CD4-positive, alpha-beta T cell (primary cell): ENCODE data around the gene FGD5. TPM values are rescaled to one million over a fixed set of nuclear protein-coding genes. Genes with fewer than 3 reads are reported as not detected.
A peak's percentile ranks its signal among the peaks of the same experiment; 100 is the strongest.

Source experiments
- ATAC-seq: fragments of 200-7000 bp; cut with Tn5 transposase; one replicate; pipeline ENCODE4 v1.10.0; 2022; ENCODE audit warnings: mild to moderate bottlenecking; ENCODE audit not compliant: poor library complexity
- CTCF ChIA-PET: fragments of 350-600 bp; sonication (Branson Sonifier 250); formaldehyde crosslinking; loops from one replicate; lab custom pipeline; 2021; ENCODE audit warnings: antibody characterized with exemption, inconsistent platforms; lab: Charles Lee
- POLR2A ChIA-PET: fragments of 350-600 bp; sonication (Branson Sonifier 250); formaldehyde crosslinking; loops from one replicate; lab custom pipeline; 2021; ENCODE audit warnings: antibody characterized with exemption, inconsistent platforms; lab: Charles Lee
- DNase-seq, 14 experiments: peaks; one replicate each; pipeline ENCODE4 v3.0.0-alpha.2; 2013 to 2020; ENCODE audit warnings: mixed read lengths in 2 of 14
- H3K27ac ChIP-seq, 2 donors: one replicate each; pipeline versions ENCODE4 v1.5.1 to v1.7.0; 2013; ENCODE audit warnings: low read length in 2 of 2, low read depth in 1 of 2, mild to moderate bottlenecking in 1 of 2
- H3K27me3 ChIP-seq, 2 experiments: 1 replicate in 1 of 2; 2 replicates in 1 of 2; pipeline versions ENCODE4 v1.6.1 to v1.7.0; 2013; ENCODE audit warnings: low read length in 2 of 2, control low read depth in 1 of 2, mild to moderate bottlenecking in 1 of 2, moderate library complexity in 1 of 2; ENCODE audit not compliant: insufficient read depth in 2 of 2, control insufficient read depth in 1 of 2
- H3K36me3 ChIP-seq: one replicate; pipeline ENCODE4 v1.6.1; 2013; ENCODE audit warnings: low read length, control low read depth; ENCODE audit not compliant: insufficient read depth
- H3K4me1 ChIP-seq: one replicate; pipeline ENCODE4 v1.6.1; 2013; ENCODE audit warnings: low read length, control low read depth; ENCODE audit not compliant: insufficient read depth
- H3K4me3 ChIP-seq: one replicate; pipeline ENCODE4 v1.5.1; 2013; ENCODE audit warnings: mild to moderate bottlenecking, low read length, moderate library complexity
- H3K9me3 ChIP-seq, 2 experiments: 1 replicate in 1 of 2; 2 replicates in 1 of 2; pipeline versions ENCODE4 v1.6.1 to v1.7.0; 2013; ENCODE audit warnings: low read length in 2 of 2, mild to moderate bottlenecking in 2 of 2, control low read depth in 1 of 2, moderate library complexity in 1 of 2; ENCODE audit not compliant: control insufficient read depth in 1 of 2, insufficient read depth in 1 of 2
- H3K27ac Mint-ChIP-seq: one replicate; pipeline ENCODE4 v1.8.0; 2020; ENCODE audit warnings: mixed read lengths
- H3K27me3 Mint-ChIP-seq: one replicate; pipeline ENCODE4 v1.8.0; 2021; ENCODE audit warnings: mixed read lengths
- H3K36me3 Mint-ChIP-seq: one replicate; pipeline ENCODE4 v1.8.0; 2021; ENCODE audit warnings: low read depth, mixed read lengths
- H3K4me1 Mint-ChIP-seq: one replicate; pipeline ENCODE4 v1.8.0; 2021; ENCODE audit warnings: low read depth, mixed read lengths
- H3K4me3 Mint-ChIP-seq: one replicate; pipeline ENCODE4 v1.8.0; 2020; ENCODE audit warnings: mild to moderate bottlenecking, mixed read lengths
- H3K9me3 Mint-ChIP-seq: one replicate; pipeline ENCODE4 v1.8.0; 2020; ENCODE audit warnings: mixed read lengths
- intact Hi-C, 2 experiments: fragments of 100-400 bp; cut with DNase I in 1 of 2; cut with micrococcal nuclease in 1 of 2; formaldehyde crosslinking; loops; one replicate each; pipeline versions ENCODE4 v1.15.1 to v1.9.0; 2023 to 2025; cut with DNase I, micrococcal nuclease
- total RNA-seq, 174 experiments: library from RNA in 2 of 174; stranded (reverse) in 2 of 174; gene quantifications; one replicate each; pipeline ENCODE4 v1.2.3 and lab custom pipeline; 2021 to 2026
- TF ChIP-seq, protein P1 (sequence below): fragments of 200-600 bp; IDR thresholded peaks from one replicate; pipeline ENCODE4 v1.8.0; 2022; ENCODE audit warnings: antibody characterized with exemption, mild to moderate bottlenecking

The FGD5 gene
- total RNA-seq, 2 experiments from 2014 or later: not detected

DNA sequence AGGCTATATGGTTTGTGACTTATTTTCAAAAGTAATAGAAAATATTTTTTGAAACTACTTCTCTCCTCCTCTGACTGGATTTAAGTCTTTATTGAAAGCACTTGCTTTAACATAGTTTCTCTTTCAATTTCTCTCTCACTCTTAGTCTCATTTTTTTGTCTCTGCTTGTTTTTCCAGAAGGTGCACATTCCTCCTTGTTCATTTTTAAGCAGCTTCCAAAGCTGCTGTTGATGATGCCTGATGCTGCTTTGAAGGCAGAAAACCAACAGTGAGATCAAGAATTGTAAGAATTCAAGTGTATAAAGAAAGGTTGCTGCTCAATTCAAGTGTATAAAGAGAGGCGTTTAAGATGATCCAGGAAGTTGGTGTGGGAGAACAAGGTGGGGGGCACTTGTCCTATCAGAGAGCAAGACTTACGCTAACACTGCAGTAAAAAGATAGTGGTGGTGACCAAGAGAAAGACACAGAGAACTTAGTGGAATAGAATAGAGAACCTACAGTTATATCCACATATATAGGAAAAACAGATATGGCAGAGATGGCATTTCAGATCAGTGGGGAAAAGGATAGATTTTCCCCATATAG lies 140.7 kb downstream of the FGD5 start:
- TF ChIP-seq, protein P1, sequence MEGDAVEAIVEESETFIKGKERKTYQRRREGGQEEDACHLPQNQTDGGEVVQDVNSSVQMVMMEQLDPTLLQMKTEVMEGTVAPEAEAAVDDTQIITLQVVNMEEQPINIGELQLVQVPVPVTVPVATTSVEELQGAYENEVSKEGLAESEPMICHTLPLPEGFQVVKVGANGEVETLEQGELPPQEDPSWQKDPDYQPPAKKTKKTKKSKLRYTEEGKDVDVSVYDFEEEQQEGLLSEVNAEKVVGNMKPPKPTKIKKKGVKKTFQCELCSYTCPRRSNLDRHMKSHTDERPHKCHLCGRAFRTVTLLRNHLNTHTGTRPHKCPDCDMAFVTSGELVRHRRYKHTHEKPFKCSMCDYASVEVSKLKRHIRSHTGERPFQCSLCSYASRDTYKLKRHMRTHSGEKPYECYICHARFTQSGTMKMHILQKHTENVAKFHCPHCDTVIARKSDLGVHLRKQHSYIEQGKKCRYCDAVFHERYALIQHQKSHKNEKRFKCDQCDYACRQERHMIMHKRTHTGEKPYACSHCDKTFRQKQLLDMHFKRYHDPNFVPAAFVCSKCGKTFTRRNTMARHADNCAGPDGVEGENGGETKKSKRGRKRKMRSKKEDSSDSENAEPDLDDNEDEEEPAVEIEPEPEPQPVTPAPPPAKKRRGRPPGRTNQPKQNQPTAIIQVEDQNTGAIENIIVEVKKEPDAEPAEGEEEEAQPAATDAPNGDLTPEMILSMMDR: no peak
- ChIA-PET CTCF (no interaction called here), POLR2A (no interaction called here)
- intact Hi-C loops: no loop called here
- Histone ChIP-seq H3K4me1 (peaks cover 12% of the 10 kb centered on the region), H3K27me3 (no peaks in the 10 kb centered on the region), H3K36me3 (peaks cover 10% of the 10 kb centered on the region), H3K9me3 (no peaks in the 10 kb centered on the region), H3K4me3 (peak overlapping the region; percentile 22), H3K27ac (peak overlapping the region in 1 of 2 donors; percentile 20)
- Mint-ChIP-seq H3K4me1 (peaks cover 50% of the 10 kb centered on the region), H3K27me3 (no peaks in the 10 kb centered on the region), H3K9me3 (no peaks in the 10 kb centered on the region), H3K36me3 (peaks cover 45% of the 10 kb centered on the region), H3K27ac (peak overlapping the region; percentile 70), H3K4me3 (peak overlapping the region; percentile 79)
- peak in 1 of 14 experiments; percentile 17 for DNase-seq
- no peak for ATAC-seq

DNA sequence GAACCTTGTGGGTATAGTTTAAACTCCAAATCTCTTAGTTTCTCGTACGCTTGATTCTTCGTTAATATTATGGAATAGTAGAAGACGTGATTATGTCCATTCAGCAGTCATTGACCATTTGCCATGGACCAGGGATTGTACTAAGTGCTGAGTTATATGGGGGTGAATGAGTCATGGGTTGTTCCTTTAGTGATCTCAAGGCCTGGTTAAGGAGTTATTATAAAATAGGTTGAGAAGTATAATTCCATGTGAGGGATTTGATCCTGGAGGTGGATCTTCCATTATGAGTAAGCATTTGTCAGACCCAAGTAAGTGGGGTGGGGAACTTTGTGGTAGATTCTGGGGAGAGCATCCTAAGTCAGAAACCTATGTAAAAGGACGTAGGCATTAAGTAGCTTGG lies 144.0 kb downstream of the FGD5 start:
- H3K27me3 Mint-ChIP-seq: no peaks in the 10 kb centered on the region
- intact Hi-C loops: no loop called here
- H3K36me3 ChIP-seq: peaks cover 24% of the 10 kb centered on the region
- no peaks in the 10 kb centered on the region for H3K9me3 ChIP-seq
- H3K36me3 Mint-ChIP-seq: peaks cover 61% of the 10 kb centered on the region
- TF ChIP-seq, protein P1: no peak
- no peak for ATAC-seq
- H3K27ac ChIP-seq: no peak overlapping the region
- POLR2A ChIA-PET: no interaction called here
- no peak overlapping the region for H3K27ac Mint-ChIP-seq
- H3K4me1 ChIP-seq: peaks cover 9% of the 10 kb centered on the region
- no peak overlapping the region for H3K4me3 Mint-ChIP-seq
- no peaks in the 10 kb centered on the region for H3K9me3 Mint-ChIP-seq
- H3K4me1 Mint-ChIP-seq: peaks cover 21% of the 10 kb centered on the region
- no peak overlapping the region for H3K4me3 ChIP-seq
- no peak for DNase-seq
- CTCF ChIA-PET: no interaction called here
- no peaks in the 10 kb centered on the region for H3K27me3 ChIP-seq

DNA sequence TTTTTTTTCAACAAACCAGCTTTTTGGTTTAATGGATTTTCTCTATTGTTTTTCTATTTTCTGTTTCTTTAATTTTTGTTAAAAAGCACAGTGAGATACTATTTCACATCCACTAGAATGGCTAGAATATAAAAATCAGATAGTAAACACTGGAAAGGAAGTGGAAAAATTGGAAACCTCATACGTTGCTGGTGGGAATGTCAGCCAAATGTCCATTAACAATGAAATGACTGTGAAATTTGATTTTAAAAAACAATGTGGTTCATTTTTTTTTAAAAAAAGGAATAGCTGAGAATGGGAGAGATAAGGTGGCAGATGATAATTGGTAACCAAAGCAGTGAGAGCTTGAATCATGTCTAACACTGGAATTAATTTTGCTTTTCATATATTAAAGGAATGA lies 148.5 kb downstream of the FGD5 start:
- ChIA-PET POLR2A (no interaction called here), CTCF (no interaction called here)
- TF ChIP-seq, protein P1: no peak
- no peaks in the 10 kb centered on the region for H3K27me3 ChIP-seq
- intact Hi-C loops: no loop called here
- H3K4me1 ChIP-seq: no peaks in the 10 kb centered on the region
- DNase-seq: no peak
- Mint-ChIP-seq H3K27ac (no peak overlapping the region), H3K27me3 (no peaks in the 10 kb centered on the region), H3K4me1 (peaks cover 6% of the 10 kb centered on the region), H3K9me3 (no peaks in the 10 kb centered on the region), H3K4me3 (no peak overlapping the region), H3K36me3 (peaks cover 57% of the 10 kb centered on the region)
- peaks cover 20% of the 10 kb centered on the region for H3K36me3 ChIP-seq
- no peak for ATAC-seq
- H3K9me3 ChIP-seq: no peaks in the 10 kb centered on the region
- no peak overlapping the region for H3K27ac ChIP-seq
- H3K4me3 ChIP-seq: no peak overlapping the region
